ENCODE results near the gene SERPINB1.
"Not testable (repeated sequence)": the region's sequence is repeated elsewhere in the genome, so short reads cannot be mapped to it uniquely, and the experiment has no call there.

Gene SERPINB1

GRCh38 chr6:2841264-2842138 lies at the start of gene SERPINB1:
Gene SERPINB1, minus strand, starts transcription at chr6:2841863. Its CDS starts 1,277 bp downstream, at chr6:2840586.
- peak; percentile 87 for DNase-seq (ENCODE audit: low read depth)

- DNase-seq (ENCODE audit: low read depth), result no peak
Measured at GRCh38 chr6:2890976-2891767, 49.5 kb upstream of the SERPINB1 start.

GRCh38 chr6:2885967-2886735 lies 44.5 kb upstream of the SERPINB1 start:
- no peak for DNase-seq (ENCODE audit: low read depth)

- DNase-seq (ENCODE audit: low read depth), result no peak
Measured at GRCh38 chr6:2884804-2885203, 43.1 kb upstream of the SERPINB1 start.

GRCh38 chr6:2883673-2884072 lies 42.0 kb upstream of the SERPINB1 start:
- DNase-seq (ENCODE audit: low read depth), result no peak

GRCh38 chr6:2881423-2881822 lies 39.8 kb upstream of the SERPINB1 start:
- DNase-seq (ENCODE audit: low read depth), result no peak

- DNase-seq (ENCODE audit: low read depth), result not testable (repeated sequence)
Measured at GRCh38 chr6:2880156-2880555, 38.5 kb upstream of the SERPINB1 start.

- no peak for DNase-seq (ENCODE audit: low read depth)
Measured at GRCh38 chr6:2877960-2878359, 36.3 kb upstream of the SERPINB1 start.

- DNase-seq (ENCODE audit: low read depth), result no peak
Measured at GRCh38 chr6:2877057-2877882, 35.6 kb upstream of the SERPINB1 start.

- peak; percentile 73 for DNase-seq (ENCODE audit: low read depth)
Measured at GRCh38 chr6:2876210-2877056, 34.8 kb upstream of the SERPINB1 start.

- DNase-seq (ENCODE audit: low read depth), result no peak
Measured at GRCh38 chr6:2875359-2876191, 33.9 kb upstream of the SERPINB1 start.

GRCh38 chr6:2873643-2874042 lies 32.0 kb upstream of the SERPINB1 start:
- no peak for DNase-seq (ENCODE audit: low read depth)

GRCh38 chr6:2872423-2873358 lies 31.0 kb upstream of the SERPINB1 start:
- no peak for DNase-seq (ENCODE audit: low read depth)

- no peak for DNase-seq (ENCODE audit: low read depth)
Measured at GRCh38 chr6:2871953-2872352, 30.3 kb upstream of the SERPINB1 start.

- no peak for DNase-seq (ENCODE audit: low read depth)
Measured at GRCh38 chr6:2871102-2871501, 29.4 kb upstream of the SERPINB1 start.

- DNase-seq (ENCODE audit: low read depth), result no peak
Measured at GRCh38 chr6:2870046-2870636, 28.5 kb upstream of the SERPINB1 start.

GRCh38 chr6:2868637-2869036 lies 27.0 kb upstream of the SERPINB1 start:
- DNase-seq (ENCODE audit: low read depth), result no peak

Measured in GM04504 (cell line).